ENCODE data around the gene PSMB11. TPM values are rescaled to one million over a fixed set of nuclear protein-coding genes. Genes with fewer than 3 reads are reported as not detected.
"Not testable (repeated sequence)": the region's sequence is repeated elsewhere in the genome, so short reads cannot be mapped to it uniquely, and the experiment has no call there.

PSMB11 gene
- total RNA-seq, 2 donors from 2014 or later, result not detected

DNA sequence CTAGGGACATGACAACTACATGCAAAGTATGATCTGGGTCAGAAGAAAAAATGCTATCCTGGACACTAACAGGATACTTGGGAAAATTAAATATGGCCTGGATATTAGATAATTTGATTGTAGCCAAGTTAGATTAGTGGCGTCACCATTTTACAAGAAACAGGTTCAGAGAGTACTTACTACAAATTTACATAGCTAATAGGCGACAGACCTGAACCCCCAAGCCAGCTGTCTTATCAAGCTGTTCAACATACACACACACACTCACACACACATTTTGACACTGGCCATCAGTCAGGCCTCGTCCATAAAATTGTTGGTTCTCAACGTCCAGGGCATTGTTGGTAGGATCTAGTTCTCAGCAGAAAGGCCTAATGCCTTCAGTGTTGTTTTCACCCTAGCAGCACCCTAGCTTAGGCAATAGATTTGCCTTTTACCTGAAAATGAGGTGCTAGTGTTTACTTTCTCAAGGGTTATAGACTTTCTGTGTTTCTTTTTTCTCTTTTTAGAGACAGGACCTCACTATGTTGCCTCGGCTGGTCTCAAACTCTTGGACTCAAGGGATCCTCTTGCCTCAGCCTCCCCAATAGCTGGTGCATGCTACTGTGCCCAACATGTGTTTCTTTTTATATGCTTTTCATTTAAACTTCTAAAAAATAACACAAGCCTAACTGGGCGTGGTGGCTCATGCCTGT, 28.8 kb upstream of the PSMB11 start:
- no peak for ATAC-seq
- intact Hi-C loops (cut with DNase I), result no loop called here
- no peak for DNase-seq

- intact Hi-C loops (cut with DNase I); ATAC-seq; DNase-seq: not testable (repeated sequence)
Measured at GRCh38 chr14:23013749-23014054, 28.3 kb upstream of the PSMB11 start.

DNA sequence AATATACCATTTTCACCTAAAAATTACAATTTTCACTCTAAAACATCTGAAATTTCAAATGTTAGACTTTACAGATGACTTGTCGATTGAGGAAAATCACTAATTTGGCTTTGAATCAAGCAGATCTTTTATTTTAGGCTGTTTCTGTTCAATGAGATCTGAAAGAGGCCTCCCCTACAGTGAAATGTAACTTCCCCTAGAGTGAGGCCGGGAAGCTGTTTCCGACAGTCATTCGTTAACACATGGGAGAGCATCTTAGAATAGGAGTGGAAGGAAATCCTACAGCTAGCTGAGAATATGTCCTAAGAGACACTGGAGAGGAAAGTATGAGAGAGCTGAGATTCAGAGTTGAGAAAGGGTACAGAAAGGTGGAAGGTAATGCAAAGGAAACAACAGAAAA, 26.4 kb upstream of the PSMB11 start:
- no peak for DNase-seq
- intact Hi-C loops (cut with DNase I), result no loop called here
- no peak for ATAC-seq

DNA sequence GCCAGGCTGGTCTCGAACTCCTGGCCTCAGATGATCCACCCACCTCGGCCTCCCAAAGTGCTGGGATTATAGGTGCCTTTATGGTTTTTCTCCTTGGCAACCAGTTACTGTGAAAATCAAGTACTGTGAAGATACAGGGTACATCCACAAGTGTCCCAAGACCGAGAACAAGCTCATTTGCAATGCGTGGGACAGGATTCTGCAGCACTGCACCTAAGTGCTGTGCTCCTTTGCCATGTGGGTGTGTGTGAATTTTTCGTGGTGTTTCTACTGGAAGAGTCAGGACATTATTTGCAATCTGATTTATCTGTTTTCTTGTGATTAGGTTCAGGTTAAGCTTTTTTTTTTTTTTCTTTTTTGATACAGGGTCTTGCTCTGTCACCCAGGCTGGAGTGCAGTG, 24.9 kb upstream of the PSMB11 start:
- DNase-seq, result no peak
- intact Hi-C loops (cut with DNase I), result no loop called here
- ATAC-seq, result no peak

DNA sequence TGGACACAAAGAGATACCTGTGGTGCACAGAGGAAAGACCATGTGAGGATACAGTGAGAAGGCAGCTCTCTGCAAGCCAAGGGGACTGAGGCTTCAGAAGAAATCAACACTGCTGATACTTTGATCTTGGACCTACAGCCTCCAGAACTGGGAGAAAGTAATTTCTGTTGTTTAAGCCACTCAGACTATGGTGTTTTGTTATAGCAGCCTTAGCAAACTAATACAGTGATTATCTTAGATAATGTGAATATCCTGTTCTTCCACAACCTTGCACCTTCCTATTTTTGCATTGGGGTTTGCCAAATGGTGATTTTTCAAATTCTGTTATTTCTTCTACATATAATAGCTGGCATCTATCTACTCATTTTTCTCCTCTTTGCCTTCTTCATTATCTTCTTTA, 23.9 kb upstream of the PSMB11 start:
- DNase-seq (no peak), ATAC-seq (no peak)
- intact Hi-C loops (cut with DNase I), result no loop called here

DNA sequence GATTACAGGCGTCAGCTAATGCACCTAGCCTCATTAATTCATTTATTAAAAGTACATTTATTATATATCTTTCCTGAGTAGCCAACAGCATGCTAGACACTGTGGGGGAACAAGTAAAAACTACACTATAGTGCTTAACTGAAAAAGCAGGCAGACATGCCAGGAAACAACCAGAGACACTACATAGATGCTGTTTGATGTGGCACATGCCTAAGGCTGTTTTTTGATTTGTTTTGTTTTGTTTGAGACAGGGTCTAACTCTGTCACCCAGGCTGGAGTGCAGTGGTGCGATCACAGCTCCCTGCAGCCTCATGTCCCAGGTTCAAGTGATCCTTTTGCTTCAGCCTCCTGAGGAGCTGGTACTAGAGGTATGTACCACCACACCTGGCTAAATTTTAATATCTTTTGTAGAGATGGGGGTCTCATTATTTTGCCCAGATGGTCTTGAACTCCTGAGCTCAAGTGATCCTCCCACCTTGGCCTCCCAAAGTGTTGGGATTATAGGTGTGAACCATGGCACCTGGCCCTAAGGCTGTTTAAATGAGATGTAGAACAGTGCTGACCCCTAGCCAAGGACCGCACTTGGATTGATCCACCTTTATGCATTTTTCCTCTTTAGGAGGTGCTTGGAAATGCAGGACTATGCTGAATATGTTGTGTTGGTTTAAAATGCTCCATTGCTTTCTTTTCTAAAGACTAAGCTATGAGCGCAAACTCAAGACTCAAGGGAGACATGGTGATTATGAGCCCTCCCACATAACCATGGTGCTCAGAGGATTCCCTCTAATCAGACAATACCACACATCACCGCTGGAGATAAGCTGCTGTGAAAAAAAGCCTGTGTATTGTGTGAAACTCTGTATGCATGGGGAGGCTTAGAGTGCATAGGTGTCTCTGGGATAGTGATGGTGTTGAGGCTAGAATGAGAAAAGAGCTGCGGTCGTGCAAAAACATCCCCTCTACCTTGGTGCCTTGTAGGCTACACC, 21.6 kb upstream of the PSMB11 start:
- ATAC-seq (no peak), DNase-seq (no peak)
- intact Hi-C loops (cut with DNase I), result no loop called here

DNA sequence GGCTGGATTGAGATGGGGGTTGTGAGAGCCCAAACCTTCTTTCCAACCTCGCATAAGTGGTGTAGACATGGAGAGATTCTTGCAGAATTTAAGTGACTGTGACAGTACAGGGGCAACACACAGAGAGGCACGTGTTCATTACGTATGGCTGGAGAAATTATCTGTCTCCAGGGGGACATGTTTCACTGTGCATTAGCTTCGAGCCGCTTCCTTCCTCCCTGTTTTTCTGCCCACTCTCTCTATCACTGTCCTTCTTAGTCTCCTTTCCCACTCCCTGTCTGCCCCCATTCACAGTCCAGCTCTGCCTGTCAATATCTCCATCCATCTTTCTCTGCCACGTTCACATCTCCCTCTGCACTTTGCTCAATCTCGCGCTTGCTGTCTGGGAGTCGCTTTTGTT, 20.6 kb upstream of the PSMB11 start:
- intact Hi-C loops (cut with DNase I), result no loop called here

GRCh38 chr14:23021889-23022442, 20.0 kb upstream of the PSMB11 start:
- intact Hi-C loops (cut with DNase I), result no loop called here
- no peak for ATAC-seq

More for the DNA sequence above, 20.6 kb upstream of the PSMB11 start:
- ATAC-seq (no peak), DNase-seq (no peak)

DNA sequence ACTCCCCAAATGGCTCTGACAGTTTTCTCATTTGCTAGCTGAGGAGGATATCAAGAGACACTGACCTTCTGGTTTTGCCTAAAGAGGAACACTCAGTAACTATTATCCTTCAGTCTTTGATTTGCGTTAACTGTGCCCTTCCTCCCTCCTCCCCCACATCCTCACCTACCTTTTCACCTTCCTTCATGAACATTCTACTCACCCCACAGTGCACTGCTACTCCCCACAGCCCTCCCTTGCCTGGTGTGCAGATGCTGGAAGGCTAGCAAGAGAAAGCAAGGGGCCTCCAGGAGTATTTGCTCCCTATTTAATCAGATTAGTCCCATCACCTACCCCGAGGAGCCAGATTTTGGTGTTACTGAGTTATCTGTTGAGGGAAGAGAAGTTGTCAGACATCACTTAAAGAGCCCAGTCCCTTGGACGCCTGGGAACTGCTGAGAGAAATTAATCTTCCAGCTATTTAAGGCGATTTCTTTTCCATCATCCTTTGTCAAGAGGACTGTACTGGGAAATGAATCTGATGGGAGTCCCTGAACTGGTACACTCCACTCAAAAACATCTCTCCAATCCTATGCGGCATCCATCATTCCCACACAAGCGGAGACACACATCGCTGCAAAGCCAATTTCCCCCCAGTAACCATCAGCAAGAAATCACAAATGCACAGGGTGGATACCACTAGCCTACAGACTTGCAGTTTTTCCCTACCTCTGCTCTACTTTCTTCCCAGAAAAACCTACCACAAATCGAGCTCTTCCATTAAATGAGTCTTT, 18.8 kb upstream of the PSMB11 start:
- ATAC-seq (no peak), DNase-seq (no peak)
- intact Hi-C loops (cut with DNase I), result no loop called here

More at GRCh38 chr14:23021889-23022442, 20.0 kb upstream of the PSMB11 start:
- DNase-seq, result no peak

- ATAC-seq (no peak), DNase-seq (no peak)
- intact Hi-C loops (cut with DNase I), result no loop called here
Measured at GRCh38 chr14:23023795-23024152, 18.2 kb upstream of the PSMB11 start.

GRCh38 chr14:23024612-23025075, 17.4 kb upstream of the PSMB11 start:
- intact Hi-C loops (cut with DNase I), result no loop called here
- ATAC-seq, result no peak

DNA sequence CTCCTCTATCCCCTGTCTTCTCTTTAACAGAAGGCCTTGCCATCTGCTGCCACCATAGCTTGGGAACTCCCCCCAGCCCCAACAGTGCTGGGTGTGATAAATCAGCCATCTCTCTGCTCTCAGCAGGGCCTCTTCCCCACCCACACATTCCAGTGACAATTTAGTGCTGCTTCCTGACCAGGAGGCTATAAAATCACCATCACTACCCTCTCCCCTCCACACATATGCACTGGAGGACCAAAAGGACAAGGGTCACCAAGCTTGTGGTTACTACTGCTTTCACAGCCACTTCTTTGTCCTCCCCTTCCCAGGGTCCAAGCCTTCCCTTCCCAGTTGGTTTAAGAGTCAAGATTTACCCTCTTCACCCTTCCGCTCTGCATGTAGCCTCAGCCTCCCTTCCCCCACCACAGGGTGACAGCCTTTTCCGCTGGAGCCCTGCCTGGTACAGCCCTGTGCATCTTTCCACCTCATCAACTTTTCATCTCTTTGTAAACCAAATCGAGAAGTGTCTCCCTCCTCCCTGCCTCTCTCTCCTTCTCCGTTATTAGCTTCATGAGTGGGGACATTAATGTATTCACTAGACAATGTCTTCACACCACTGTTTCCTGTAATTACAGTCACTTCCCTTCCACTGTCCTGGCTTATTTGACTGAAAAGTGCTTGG, 16.7 kb upstream of the PSMB11 start:
- DNase-seq (no peak), ATAC-seq (no peak)
- intact Hi-C loops (cut with DNase I), result no loop called here

More at GRCh38 chr14:23024612-23025075, 17.4 kb upstream of the PSMB11 start:
- DNase-seq, result no peak

- DNase-seq, result no peak
- ATAC-seq, result no peak
- intact Hi-C loops (cut with DNase I), result no loop called here
Measured at GRCh38 chr14:23028799-23029198, 13.2 kb upstream of the PSMB11 start.

GRCh38 chr14:23030936-23031335, 11.1 kb upstream of the PSMB11 start:
- ATAC-seq, result no peak
- DNase-seq, result no peak
- intact Hi-C loops (cut with DNase I), result no loop called here

DNA sequence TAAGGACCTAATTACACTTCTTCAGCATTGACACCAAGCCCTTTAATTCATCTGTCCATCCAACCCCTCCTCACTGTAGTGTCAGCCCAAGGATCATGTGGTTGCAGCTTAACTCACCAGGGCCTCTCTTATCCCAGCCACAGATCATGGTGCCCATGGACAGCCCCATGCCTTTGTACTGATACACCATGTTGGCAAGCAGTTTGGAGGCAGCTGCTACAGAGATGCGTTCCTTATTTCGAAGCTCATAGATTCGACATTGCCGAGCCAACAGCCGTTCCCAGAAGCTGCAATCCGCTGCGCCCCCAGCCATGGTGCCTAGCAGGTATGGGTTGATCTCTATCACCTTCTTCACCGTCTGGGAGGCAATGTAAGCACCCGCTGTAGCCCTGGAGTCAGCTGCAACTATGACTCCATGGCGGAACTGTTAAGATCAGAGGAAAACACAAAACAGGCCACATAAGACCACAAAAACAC, 8.7 kb upstream of the PSMB11 start:
- ATAC-seq, result no peak
- intact Hi-C loops (cut with DNase I), result no loop called here
- DNase-seq, result no peak

DNA sequence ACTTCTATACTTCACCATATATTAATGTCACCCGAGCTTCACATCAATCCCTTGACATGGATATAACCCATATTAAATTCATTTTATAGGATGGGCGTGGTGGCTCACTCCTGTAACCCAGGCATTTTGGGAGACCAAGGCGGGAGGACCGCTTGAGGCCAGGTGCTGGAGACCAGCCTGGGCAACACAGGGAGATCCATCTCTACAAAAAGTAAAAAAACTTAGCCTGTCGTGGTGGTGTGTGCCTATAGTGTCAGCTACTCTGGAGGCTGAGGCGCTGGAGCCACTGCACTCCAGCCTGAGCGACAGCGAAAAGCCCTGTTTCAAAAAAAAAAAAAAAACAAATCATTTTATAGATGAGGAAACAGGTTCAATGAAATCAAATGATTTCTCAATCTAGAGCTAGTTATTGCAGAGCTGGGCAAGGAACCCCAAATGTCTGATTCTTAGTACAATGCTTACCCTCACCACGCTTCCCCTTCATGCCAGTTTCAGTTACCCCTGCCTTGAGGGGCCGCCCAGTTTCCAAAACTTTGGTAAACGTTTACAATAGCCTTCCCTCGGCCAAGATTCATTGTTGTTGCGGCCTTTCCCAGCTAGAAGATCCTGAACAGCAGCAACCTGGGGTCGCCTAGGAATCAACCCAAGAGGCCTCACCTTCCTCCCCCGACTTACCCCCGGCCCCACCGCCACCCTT, 8.1 kb upstream of the PSMB11 start:
- DNase-seq (no peak), ATAC-seq (peak in 1 of 2 donors; percentile 23)
- intact Hi-C loops (cut with DNase I), result no loop called here

DNA sequence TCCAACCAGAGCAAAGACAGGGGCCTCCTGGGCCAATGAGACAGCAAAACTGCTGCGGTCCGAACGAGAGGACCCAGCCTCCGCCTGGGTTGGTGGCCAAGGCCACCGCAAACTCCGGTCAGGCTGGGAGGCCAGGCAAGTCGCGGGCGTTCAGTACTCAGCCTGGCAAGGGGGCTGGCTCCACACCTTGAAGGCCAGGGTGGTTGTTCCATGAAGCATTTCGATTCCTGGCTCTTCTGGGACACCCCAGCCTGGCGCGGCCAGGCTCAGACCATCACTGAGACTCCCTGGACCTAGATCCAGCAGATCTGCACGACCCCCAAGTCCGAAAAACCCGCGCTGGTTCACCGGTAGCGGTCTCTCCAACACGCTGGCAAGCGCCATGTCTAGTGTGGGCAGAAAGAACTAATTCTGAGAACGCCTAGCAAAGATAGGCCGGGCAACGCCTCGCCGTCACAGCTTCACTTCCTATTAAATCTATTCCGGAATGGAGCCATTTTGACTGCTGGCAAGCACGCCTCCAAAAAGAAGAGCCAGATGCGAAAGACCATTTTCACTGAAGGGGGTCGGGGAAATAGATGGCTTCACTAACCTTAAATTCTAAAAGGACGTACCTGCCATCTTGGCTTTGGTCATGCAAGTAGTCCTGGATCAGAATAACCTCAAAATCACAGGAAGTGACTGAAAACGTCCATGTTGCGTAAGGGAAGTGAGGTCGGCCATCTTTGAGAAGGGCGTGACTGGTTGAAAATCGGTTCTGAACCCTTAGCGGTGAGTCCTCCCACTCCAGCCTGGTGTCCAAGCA, 7.3 kb upstream of the PSMB11 start, which contains the start of gene PSMB5:
PSMB5 (minus strand) TSS at position 403 of the 805 bp plus-strand sequence; CDS start at position 384, 19 bp downstream.
- intact Hi-C loops (cut with DNase I), result no loop called here
- ATAC-seq (peak; percentile 98 to 99), DNase-seq (peak; percentile 91)
